ENCODE data around the gene SHFL.

The SHFL gene

GRCh38 chr19:10110076-10110971 is 24.2 kb downstream of the SHFL start:
- no peak for DNase-seq

GRCh38 chr19:10110972-10111317 is 24.8 kb downstream of the SHFL start:
- DNase-seq: no peak

GRCh38 chr19:10111405-10111811 is 25.3 kb downstream of the SHFL start, which contains the start of gene P2RY11:
Gene P2RY11 (plus strand): TSS chr19:10111693. CDS start chr19:10111722, 29 bp downstream.
- peak; percentile 79 to 86 for DNase-seq

GRCh38 chr19:10112037-10112761 is 26.1 kb downstream of the SHFL start:
- peak; percentile 53 to 54 for DNase-seq

- peak; percentile 61 to 64 for DNase-seq
Measured at GRCh38 chr19:10112895-10113591, 26.9 kb downstream of the SHFL start.

- DNase-seq: no peak
Measured at GRCh38 chr19:10113592-10113963, 27.5 kb downstream of the SHFL start.

GRCh38 chr19:10113964-10114650 is 28.0 kb downstream of the SHFL start:
- DNase-seq: no peak

- DNase-seq: no peak
Measured at GRCh38 chr19:10114651-10115391, 28.7 kb downstream of the SHFL start.

- DNase-seq: no peak
Measured at GRCh38 chr19:10115392-10116084, 29.4 kb downstream of the SHFL start.

GRCh38 chr19:10116085-10116865 is 30.2 kb downstream of the SHFL start:
- no peak for DNase-seq

- no peak for DNase-seq
Measured at GRCh38 chr19:10116866-10117616, 30.9 kb downstream of the SHFL start.

- DNase-seq: no peak
Measured at GRCh38 chr19:10118960-10119359, 32.8 kb downstream of the SHFL start.

- no peak for DNase-seq
Measured at GRCh38 chr19:10120538-10121189, 34.5 kb downstream of the SHFL start.

- no peak for DNase-seq
Measured at GRCh38 chr19:10122045-10122444, 35.9 kb downstream of the SHFL start.

GRCh38 chr19:10124429-10124828 is 38.3 kb downstream of the SHFL start:
- DNase-seq: no peak

GRCh38 chr19:10126213-10126639 is 40.1 kb downstream of the SHFL start:
- DNase-seq: peak in 1 of 2 experiments; percentile 32

GRCh38 chr19:10132905-10133304 is 46.8 kb downstream of the SHFL start:
- no peak for DNase-seq

- DNase-seq: no peak
Measured at GRCh38 chr19:10133596-10133995, 47.5 kb downstream of the SHFL start.

- DNase-seq: no peak
Measured at GRCh38 chr19:10134040-10134439, 47.9 kb downstream of the SHFL start.
